ENCODE measurements around the gene GPRC5C.

GPRC5C gene

GRCh38 chr17:74453665-74454196 is 21.8 kb downstream of the GPRC5C start:
- peak in 1 of 3 experiments; percentile 89 for DNase-seq

DNA sequence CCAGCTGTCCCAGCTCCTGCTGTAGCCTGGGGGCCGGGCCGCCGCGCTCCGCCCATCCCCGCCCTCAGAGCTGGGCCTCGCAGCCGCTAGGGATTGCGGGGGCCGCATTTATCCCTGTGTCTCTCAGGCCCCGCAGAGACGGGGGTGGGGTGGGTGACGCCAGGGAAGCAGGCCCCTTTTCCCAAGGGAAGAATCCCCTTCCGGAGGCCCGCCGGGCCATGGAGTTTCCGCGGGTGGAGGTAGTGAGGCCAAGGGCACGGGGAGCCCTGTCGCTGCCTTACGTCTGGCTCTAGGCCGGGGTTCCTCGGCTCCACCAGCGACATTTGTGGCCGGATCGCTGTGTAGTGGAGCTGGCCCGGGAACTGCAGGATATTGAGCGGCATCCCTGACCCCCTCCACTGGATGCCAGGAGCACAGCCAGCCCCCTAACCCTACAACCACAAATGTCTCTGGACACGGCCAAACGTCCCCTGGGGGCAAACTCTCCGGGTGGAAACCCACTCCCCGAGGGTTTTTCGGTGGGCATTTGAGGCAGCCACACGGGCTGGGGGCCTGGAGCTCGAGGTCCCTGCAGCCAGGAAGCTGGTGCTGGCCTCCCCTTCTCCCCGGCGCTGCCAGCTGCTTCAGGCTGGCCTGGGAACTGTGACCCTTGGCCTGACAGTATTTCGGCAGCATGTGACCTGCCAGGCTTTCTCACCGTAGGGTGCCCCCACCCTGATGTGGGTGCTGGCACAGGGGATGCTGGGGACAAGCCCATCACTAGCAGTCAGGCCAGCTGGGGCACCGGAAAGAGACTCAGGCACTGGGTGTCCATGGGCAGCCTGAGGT is 22.5 kb downstream of the GPRC5C start:
- DNase-seq: peak in 2 of 3 experiments; percentile 86 to 90

DNA sequence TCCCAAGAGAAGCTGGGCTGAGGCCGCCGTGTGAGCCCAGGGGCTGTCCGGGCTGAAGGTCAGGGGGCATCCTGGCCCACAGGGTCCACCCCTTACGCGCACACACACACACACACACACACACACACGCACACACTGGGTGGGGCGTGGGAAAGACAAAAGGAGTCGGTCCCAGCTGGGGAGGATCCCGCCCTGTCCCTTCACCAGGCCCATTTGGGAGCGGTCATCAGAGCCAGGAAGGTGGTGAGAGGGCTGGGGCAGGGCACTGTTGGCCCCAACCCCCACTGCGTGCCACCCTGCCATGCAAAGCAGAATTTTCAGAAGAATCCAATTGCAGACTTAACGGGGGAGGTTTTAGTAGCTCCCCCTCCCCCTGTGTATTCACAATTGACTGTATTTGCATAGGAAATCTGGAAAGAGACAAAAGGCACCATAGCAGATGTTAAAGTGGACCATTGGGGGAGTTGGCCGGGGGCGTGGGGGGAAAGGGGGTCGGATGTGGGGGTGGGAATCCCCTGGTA is 23.2 kb downstream of the GPRC5C start:
- peak in 2 of 3 experiments; percentile 11 to 20 for DNase-seq

DNA sequence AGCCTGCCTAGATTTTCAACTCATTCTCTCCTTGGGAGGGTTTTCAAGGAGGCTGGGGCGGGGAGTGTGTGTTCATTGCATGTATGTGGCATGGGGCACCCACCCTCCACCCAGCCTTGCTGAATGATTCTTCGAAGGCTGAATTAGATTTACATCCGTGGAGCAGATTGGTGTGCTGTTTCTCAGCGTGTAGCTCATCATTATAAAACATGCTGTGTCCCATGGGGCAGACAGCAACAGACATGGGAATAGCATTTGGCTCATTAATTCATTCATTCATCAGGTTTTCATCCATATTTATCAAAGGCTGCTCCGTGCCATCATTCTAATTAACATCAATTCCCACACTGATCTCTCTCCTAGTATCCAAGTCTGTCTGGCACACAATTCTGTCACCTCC is 23.9 kb downstream of the GPRC5C start:
- DNase-seq: peak in 1 of 3 experiments; percentile 10

GRCh38 chr17:74457146-74457819 is 25.4 kb downstream of the GPRC5C start:
- peak; percentile 60 to 83 (median 72) for DNase-seq

DNA sequence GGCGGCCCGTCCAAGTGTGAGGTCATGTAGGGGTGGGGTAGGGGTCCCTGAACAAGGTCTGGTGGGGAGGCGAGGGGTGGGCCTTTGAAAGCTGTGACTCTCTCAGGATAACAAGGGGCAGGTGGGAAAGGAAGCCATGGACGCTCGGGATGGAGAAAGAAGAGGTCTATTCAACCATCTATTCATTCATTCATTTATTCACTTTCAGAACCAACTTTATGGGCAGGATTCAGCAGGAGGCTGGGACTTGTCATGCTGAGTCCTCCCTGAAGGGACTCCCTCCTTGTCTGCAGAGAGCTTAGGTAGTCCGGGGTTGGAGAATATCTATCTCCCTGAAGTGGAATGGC is 25.9 kb downstream of the GPRC5C start:
- no peak for DNase-seq

DNA sequence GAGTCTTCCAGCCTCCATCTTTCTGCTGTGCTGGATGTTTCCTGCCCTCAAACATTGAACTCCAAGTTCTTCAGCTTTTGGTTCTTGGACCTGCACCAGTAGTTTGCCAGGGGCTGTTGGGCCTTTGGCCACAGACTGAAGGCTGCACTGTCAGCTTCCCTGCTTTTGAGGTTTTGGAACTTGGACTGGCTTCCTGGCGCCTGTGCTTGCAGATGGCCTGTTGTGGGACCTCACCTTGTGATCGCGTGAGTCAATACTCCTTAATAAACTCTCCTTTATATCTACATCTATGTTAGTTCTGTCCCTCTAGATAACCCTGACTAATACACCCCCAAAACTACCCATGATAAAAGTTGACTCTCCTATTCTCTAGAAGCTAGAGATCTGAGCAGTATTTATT is 26.9 kb downstream of the GPRC5C start:
- DNase-seq: no peak

DNA sequence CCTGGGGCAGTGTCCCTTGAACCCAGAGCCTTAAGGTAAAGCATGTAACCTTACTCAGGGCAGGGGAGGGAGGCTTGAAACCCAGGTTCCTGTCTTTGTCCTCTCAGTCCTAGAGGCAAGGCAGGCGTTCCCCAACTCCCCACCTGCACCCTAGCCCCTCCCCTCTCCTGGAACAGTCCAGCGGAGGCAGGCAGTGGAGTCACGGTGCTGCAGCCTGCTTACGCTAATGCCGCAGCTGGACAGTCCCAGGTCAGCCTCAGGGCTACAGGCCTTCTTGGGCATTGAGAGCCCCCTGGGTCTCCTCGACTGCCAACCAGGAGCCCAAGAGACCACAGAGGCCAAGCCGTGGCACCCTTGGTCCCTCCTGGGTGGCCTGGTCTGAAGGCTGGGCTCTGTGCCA is 27.7 kb downstream of the GPRC5C start:
- no peak for DNase-seq

- DNase-seq: no peak
Observed at GRCh38 chr17:74460241-74460640, 28.4 kb downstream of the GPRC5C start.

DNA sequence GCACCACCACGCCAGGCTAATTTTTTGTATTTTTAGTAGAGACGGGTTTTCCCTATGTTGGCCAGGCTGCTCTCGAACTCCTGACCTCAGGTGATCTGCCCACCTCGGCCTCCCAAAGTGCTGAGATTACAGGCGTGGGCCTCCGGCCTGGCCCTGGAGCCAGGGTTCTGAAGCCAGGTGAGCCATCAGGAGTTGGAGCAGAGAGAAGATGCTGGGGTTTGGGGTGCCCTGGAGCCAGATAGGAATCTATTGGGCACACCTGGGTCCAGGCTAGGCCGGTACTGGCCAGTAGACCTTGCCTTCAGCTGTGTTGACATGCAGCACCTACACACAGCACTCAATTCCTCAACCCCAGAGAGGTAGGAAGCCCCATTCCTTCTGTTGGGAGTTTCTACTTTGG is 29.1 kb downstream of the GPRC5C start:
- no peak for DNase-seq

DNA sequence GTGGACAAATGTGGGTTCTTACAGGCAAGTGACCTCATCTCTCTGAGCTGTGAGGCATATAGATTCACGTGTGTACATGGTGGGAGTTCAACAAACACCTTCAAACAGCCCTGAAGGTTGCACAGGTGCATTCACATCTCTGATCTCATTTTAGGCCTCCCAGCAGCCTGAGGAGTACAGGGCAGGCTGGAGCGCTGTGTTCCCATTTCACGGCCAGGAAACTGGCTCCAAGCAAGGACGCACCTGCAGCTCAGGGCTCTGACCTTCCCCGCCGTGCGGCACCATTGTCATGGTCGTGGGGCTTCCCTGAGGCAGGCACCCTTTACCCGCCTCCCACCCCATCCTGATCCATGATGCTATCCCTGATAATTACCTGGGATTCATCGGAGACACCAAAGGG is 29.7 kb downstream of the GPRC5C start:
- DNase-seq: no peak

- no peak for DNase-seq
Observed at GRCh38 chr17:74464730-74465377, 33.0 kb downstream of the GPRC5C start.

DNA sequence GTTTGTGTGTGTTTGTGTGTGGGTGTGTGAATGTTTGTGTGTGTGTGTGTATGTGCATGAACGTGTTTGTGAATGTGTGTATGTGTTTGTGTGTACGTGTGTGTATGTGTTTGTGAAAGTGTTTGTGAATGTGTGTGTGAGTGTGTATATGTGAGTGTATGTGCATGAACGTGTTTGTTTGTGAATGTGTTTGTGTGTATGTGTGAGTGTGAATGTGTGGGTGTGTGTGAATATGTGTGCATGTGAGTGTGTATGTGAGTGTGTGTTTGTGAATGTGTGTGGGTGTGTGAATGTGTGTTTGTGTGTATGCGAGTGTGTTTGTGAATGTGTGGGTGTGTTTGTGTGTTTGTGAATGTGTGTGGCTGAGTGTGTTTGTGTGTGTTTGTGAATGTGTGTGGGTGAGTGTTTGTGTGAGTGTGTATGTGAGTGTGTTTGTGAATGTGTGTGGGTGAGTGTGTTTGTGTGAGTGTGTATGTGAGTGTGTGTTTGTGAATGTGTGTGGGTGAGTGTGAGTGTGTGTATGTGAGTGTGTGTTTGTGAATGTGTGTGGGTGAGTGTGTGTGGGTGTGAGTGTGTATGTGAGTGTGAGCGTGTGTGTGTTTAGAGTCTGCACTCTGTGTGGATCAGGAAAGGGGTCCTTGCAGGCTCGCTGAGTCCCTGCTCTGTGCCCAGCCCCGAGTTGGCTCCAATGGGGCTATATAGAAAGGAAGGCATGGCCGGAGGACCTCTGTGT is 33.7 kb downstream of the GPRC5C start:
- no peak for DNase-seq

DNA sequence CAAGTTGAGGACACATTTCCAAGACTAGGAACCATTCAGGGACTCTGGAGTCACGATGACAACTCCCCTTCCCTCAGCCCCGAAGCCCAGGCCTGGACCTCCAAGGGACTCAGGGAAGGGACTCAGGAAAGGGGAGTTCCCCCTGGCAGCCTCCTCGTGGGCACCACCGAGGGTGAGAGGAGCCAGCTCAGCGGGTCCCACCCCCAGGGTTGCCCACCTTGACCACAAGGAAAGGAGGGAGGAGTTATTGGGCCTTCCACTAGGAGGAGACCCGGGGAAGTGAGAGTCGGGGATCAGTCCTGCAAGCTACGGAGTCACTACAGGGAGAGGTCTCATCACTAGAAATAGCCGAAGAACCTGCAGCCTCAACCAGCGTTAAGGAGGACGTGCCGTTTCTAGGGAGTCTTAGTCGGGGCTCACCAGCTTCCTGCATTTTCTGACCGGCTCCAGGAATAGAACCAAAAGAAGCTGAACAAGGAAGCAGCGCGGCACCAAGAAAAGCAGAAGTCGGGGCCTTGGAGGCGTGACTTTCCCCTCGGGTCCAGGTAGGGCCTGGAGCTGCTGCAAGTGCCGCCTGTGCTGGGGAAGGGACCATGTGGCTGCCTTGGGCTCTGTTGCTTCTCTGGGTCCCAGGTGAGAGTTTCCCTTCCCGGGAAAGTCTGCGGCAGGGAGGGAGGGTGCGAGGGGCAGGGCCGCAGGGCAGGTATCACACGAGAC is 34.4 kb downstream of the GPRC5C start, which contains the start of gene CD300A:
CD300A (plus strand) TSS at position 524 of the 717 bp plus-strand sequence; CDS start at position 594, 70 bp downstream.
- DNase-seq: no peak

- DNase-seq: no peak
Observed at GRCh38 chr17:74466828-74467184, 34.9 kb downstream of the GPRC5C start.

GRCh38 chr17:74467221-74467951 is 35.5 kb downstream of the GPRC5C start:
- no peak for DNase-seq

- no peak for DNase-seq
Observed at GRCh38 chr17:74471341-74471740, 39.5 kb downstream of the GPRC5C start.

- DNase-seq: no peak
Observed at GRCh38 chr17:74472890-74473289, 41.0 kb downstream of the GPRC5C start.

- DNase-seq: no peak
Observed at GRCh38 chr17:74473294-74473693, 41.4 kb downstream of the GPRC5C start.

DNA sequence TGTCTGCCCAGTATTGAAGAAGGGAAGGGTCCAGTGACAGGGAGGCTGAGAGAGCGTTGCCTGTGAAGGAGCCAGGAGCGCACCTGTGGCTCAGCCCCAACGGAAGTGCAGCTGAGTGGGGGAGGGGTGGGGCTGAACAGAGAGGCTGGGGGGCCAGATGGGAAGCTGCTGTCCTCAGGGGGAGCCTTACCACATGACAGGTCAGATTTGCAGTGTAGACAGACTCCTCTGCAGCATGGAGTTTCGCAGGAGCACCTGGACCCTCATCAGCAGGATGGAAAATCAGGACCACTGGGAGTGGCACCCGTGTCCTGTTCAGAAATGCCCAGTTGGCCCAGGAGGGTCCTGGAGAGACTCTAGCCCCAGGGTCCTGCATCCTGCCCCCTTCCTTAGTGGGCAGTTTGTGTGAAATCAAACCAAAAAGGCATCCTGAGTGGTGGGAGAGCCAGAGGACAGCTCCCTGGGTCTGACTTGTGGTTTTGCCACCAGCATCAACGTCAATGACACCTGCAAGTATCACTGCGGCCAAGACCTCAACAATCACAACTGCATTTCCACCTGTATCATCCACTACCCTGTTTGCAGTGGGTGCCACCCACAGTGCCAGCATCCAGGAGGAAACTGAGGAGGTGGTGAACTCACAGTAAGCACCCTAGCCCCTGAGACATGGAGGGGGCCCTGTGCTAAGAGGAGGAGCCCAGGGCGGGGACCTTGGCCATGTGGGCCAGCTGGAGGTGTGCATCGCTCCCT is 42.3 kb downstream of the GPRC5C start:
- peak in 1 of 3 experiments; percentile 3 for DNase-seq

Data from NCI-H1417 (cell line).